Raji (cell line): ENCODE results near the gene SYNGR2.

Experiments
- POLR2A ChIP-seq: IDR thresholded peaks from 2 replicates; pipeline ENCODE4 v1.6.1; 2011; ENCODE audit warnings: low read depth, low read length, control low read depth; ENCODE audit not compliant: insufficient read depth

The SYNGR2 gene

GRCh38 chr17:78172249-78173051 lies 4.1 kb downstream of the SYNGR2 start:
- TF ChIP-seq POLR2A = no peak

GRCh38 chr17:78173097-78173715 lies 4.8 kb downstream of the SYNGR2 start:
- no peak for TF ChIP-seq POLR2A

GRCh38 chr17:78174346-78174869 lies 6.0 kb downstream of the SYNGR2 start:
- 0 out of 2 replicates have a peak, but pooled peaks have one; percentile 35 for TF ChIP-seq POLR2A

- no peak for TF ChIP-seq POLR2A
Observed at GRCh38 chr17:78174870-78175642, 6.7 kb downstream of the SYNGR2 start.

GRCh38 chr17:78175643-78175981 lies 7.2 kb downstream of the SYNGR2 start:
- no peak for TF ChIP-seq POLR2A

GRCh38 chr17:78176548-78177025 lies 8.2 kb downstream of the SYNGR2 start:
- 0 out of 2 replicates have a peak, but pooled peaks have one; percentile 39 for TF ChIP-seq POLR2A

- no peak for TF ChIP-seq POLR2A
Observed at GRCh38 chr17:78179372-78179771, 11.0 kb downstream of the SYNGR2 start.

GRCh38 chr17:78180083-78180482 lies 11.7 kb downstream of the SYNGR2 start:
- no peak for TF ChIP-seq POLR2A

GRCh38 chr17:78180508-78180907 lies 12.1 kb downstream of the SYNGR2 start:
- TF ChIP-seq POLR2A = no peak

GRCh38 chr17:78182504-78182903 lies 14.1 kb downstream of the SYNGR2 start:
- TF ChIP-seq POLR2A = no peak

GRCh38 chr17:78183916-78184315 lies 15.5 kb downstream of the SYNGR2 start:
- TF ChIP-seq POLR2A = no peak

- TF ChIP-seq POLR2A = no peak
Observed at GRCh38 chr17:78184351-78184750, 16.0 kb downstream of the SYNGR2 start.

GRCh38 chr17:78184868-78185267 lies 16.5 kb downstream of the SYNGR2 start:
- no peak for TF ChIP-seq POLR2A

GRCh38 chr17:78185981-78186691 lies 17.8 kb downstream of the SYNGR2 start:
- TF ChIP-seq POLR2A = no peak
